Measurements from ENCODE around the gene CYP3A5. TPM values are rescaled to one million over a fixed set of nuclear protein-coding genes. Genes with fewer than 3 reads are reported as not detected.

CYP3A5 gene
- total and polyA plus RNA-seq, 2 of the 4 experiments (the other 2 are of a cell fraction) = not detected

GRCh38 chr7:99606531-99606930 lies 73.3 kb downstream of the CYP3A5 start:
- Histone ChIP-seq H3K9me1 (ENCODE audit: insufficient read depth, low read length) (no peaks in the 10 kb centered on the region; the same call in 1 of the 2 replicates), H2BK15ac (ENCODE audit: low read depth, low read length) (no peak overlapping the region), H3K27ac (ENCODE audit: insufficient read depth, low read length) (no peak overlapping the region), H2AK9ac (replicated peaks; ENCODE audit: low read depth, low read length, poor library complexity) (no peak overlapping the region), H3K14ac (replicated peaks; ENCODE audit: low read depth, low read length) (no peak overlapping the region), H2BK120ac (ENCODE audit: low read depth, low read length) (no peak overlapping the region), H4K8ac (ENCODE audit: low read depth in 2 of 2, low read length in 2 of 2) (no peak overlapping the region), H3K9ac (ENCODE audit: low read depth, low read length) (no peak overlapping the region), H3K56ac (ENCODE audit: extremely low read depth, insufficient read depth, low read length) (no peak overlapping the region), H2BK5ac (ENCODE audit: low read depth, low read length, poor library complexity, severe bottlenecking) (no peak overlapping the region), H3K4me1 (ENCODE audit: control insufficient read depth, insufficient read depth, low read length) (no peaks in the 10 kb centered on the region), H4K20me1 (ENCODE audit: insufficient read depth, low read length) (no peaks in the 10 kb centered on the region), H3K23ac (ENCODE audit: low read depth, low read length) (no peak overlapping the region), H2AK5ac (ENCODE audit: low read depth, low read length) (no peak overlapping the region), H3K18ac (ENCODE audit: low read depth, low read length) (no peak overlapping the region), H3K27me3 (ENCODE audit: control insufficient read depth, insufficient read depth, low read length) (no peaks in the 10 kb centered on the region; the same call in 1 of the 2 replicates), H3K79me1 (ENCODE audit: low read depth in 1 of 2, low read length in 2 of 2) (no peaks in the 10 kb centered on the region), H3K4me3 (ENCODE audit: insufficient read depth, low read depth, low read length) (no peak overlapping the region), H3K4ac (ENCODE audit: low read depth, low read length) (no peak overlapping the region), H4K91ac (ENCODE audit: insufficient read depth, low read depth, low read length) (no peak overlapping the region), H3K36me3 (ENCODE audit: control insufficient read depth, insufficient read depth, low read length) (no peaks in the 10 kb centered on the region), H4K5ac (ENCODE audit: low read depth, low read length) (no peak overlapping the region), H2BK20ac (ENCODE audit: low read depth, low read length) (no peak overlapping the region), H3K9me3 (ENCODE audit: control insufficient read depth, insufficient read depth, low read length) (no peaks in the 10 kb centered on the region), H2AFZ (replicated peaks; ENCODE audit: low read length, poor library complexity) (no peak overlapping the region), H3K4me2 (ENCODE audit: low read depth, low read length) (no peak overlapping the region)
- 63% methylated on average over 2 of the region's 8 CpGs; no CpG with 5 or more reads in 1 of the 2 experiments for WGBS, 2 experiments (ENCODE audit: extremely low coverage in 2 of 2, insufficient read length in 1 of 2)
- ATAC-seq (ENCODE audit: low read depth) (no peak), DNase-seq (no peak)
- dilution Hi-C loops (cut with HindIII; ENCODE audit: low sequenced_read_pairs, unreplicated experiment) = no loop called here
- BruUV-seq (replicated peaks) = no TSS peak
- CTCF ChIA-PET = interaction anchor here (0.6 kb wide), 1 partner anchor 249 kb away, joined by 4 read pairs; no protein-coding TSS in a partner anchor
- POLR2A ChIA-PET (ENCODE audit: unreplicated experiment) = no interaction called here
- intact Hi-C loops (cut with micrococcal nuclease) = no loop called here
- in situ Hi-C loops (cut with MboI; ENCODE audit: low sequenced_read_pairs) = no loop called here
- TF ChIP-seq SMC3 (IDR thresholded peaks at IDR 0.05; ENCODE audit: low read depth, low read length) (no peak), CTCF (conservative IDR thresholded peaks at IDR 0.05; ENCODE audit: low read depth, low read length) (no peak), MAZ (IDR thresholded peaks at IDR 0.05; ENCODE audit: borderline replicate concordance, low read depth, low read length) (no peak), RAD21 (IDR thresholded peaks at IDR 0.05; ENCODE audit: low read length) (no peak), MAFK (IDR thresholded peaks at IDR 0.05; ENCODE audit: low read depth, low read length) (no peak), RFX5 (IDR thresholded peaks at IDR 0.05; ENCODE audit: low read depth, low read length) (no peak), BHLHE40 (IDR thresholded peaks at IDR 0.05; ENCODE audit: low read depth, low read length) (no peak), NFE2L2 (IDR thresholded peaks at IDR 0.05; ENCODE audit: low read depth, low read length) (no peak), CEBPB (IDR thresholded peaks at IDR 0.05; ENCODE audit: low read depth, low read length) (no peak), USF2 (IDR thresholded peaks at IDR 0.05; ENCODE audit: low read depth, low read length) (no peak), POLR2A (IDR thresholded peaks at IDR 0.05; ENCODE audit: low read depth, low read length) (no peak), FOS (IDR thresholded peaks at IDR 0.05; ENCODE audit: low read depth, low read length) (no peak), MXI1 (IDR thresholded peaks at IDR 0.05; ENCODE audit: borderline replicate concordance, low read depth, low read length) (no peak), ELK1 (IDR thresholded peaks at IDR 0.05; ENCODE audit: borderline replicate concordance, low read depth, low read length) (no peak), CHD1 (IDR thresholded peaks at IDR 0.05; ENCODE audit: low read depth, low read length) (no peak), RCOR1 (IDR thresholded peaks at IDR 0.05; ENCODE audit: insufficient replicate concordance, low read length) (no peak)

Measured in IMR-90 (cell line).